Adipocyte (in vitro differentiated cells): ENCODE measurements around the gene WNT7A.
"Not testable (repeated sequence)": the region's sequence is repeated elsewhere in the genome, so short reads cannot be mapped to it uniquely, and the experiment has no call there.

ENCODE experiments used
- DNase-seq: peaks from one replicate; pipeline ENCODE4 v3.0.0-alpha.2; 2015; ENCODE audit warnings: low read depth
- H3K27me3 ChIP-seq: replicated peaks from 2 replicates; pipeline ENCODE4 v1.7.0; 2013; ENCODE audit warnings: mild to moderate bottlenecking, low read length, moderate library complexity; ENCODE audit not compliant: control insufficient read depth, insufficient read depth
- H3K36me3 ChIP-seq: 2 replicates; pipeline ENCODE4 v1.7.0; 2013; ENCODE audit warnings: low read length, mild to moderate bottlenecking, moderate library complexity; ENCODE audit not compliant: control insufficient read depth, insufficient read depth, severe bottlenecking
- H3K4me1 ChIP-seq: 2 replicates; pipeline ENCODE4 v1.7.0; 2013; ENCODE audit warnings: mild to moderate bottlenecking, low read length, moderate library complexity; ENCODE audit not compliant: control insufficient read depth, insufficient read depth
- H3K4me3 ChIP-seq: 2 replicates; pipeline ENCODE4 v1.7.0; 2013; ENCODE audit warnings: mild to moderate bottlenecking, low read length, moderate library complexity
- H3K9ac ChIP-seq: 2 replicates; pipeline ENCODE4 v1.7.0; 2013; ENCODE audit warnings: mild to moderate bottlenecking, low read length, moderate library complexity
- H3K9me3 ChIP-seq: 2 replicates; pipeline ENCODE4 v1.7.0; 2013; ENCODE audit warnings: mild to moderate bottlenecking, low read length, moderate library complexity; ENCODE audit not compliant: control insufficient read depth

Gene WNT7A

GRCh38 chr3:13863382-13863952, 16.4 kb downstream of the WNT7A start:
- Histone ChIP-seq H3K36me3 (no peaks in the 10 kb centered on the region), H3K4me3 (no peak overlapping the region), H3K9me3 (peaks cover 3% of the 10 kb centered on the region), H3K4me1 (no peaks in the 10 kb centered on the region), H3K9ac (no peak overlapping the region), H3K27me3 (peaks cover 32% of the 10 kb centered on the region)
- no peak for DNase-seq

GRCh38 chr3:13861461-13861860, 18.4 kb downstream of the WNT7A start:
- Histone ChIP-seq H3K9ac (no peak overlapping the region), H3K9me3 (peaks cover 3% of the 10 kb centered on the region), H3K4me3 (no peak overlapping the region), H3K4me1 (no peaks in the 10 kb centered on the region), H3K36me3 (no peaks in the 10 kb centered on the region), H3K27me3 (peaks cover 37% of the 10 kb centered on the region)
- no peak for DNase-seq

- Histone ChIP-seq H3K9ac (no peak overlapping the region), H3K27me3 (peaks cover 31% of the 10 kb centered on the region), H3K36me3 (no peaks in the 10 kb centered on the region), H3K4me1 (no peaks in the 10 kb centered on the region), H3K9me3 (peaks cover 3% of the 10 kb centered on the region), H3K4me3 (no peak overlapping the region)
- no peak for DNase-seq
These were observed 19.9 kb downstream of the WNT7A start for GRCh38 chr3:13860001-13860400.

- no peaks in the 10 kb centered on the region for H3K36me3 ChIP-seq
- H3K27me3 ChIP-seq: peaks cover 34% of the 10 kb centered on the region
- H3K9me3 ChIP-seq: peaks cover 3% of the 10 kb centered on the region
- DNase-seq: no peak
- H3K9ac ChIP-seq: no peak overlapping the region
- no peaks in the 10 kb centered on the region for H3K4me1 ChIP-seq
- no peak overlapping the region for H3K4me3 ChIP-seq
These were observed 20.9 kb downstream of the WNT7A start for GRCh38 chr3:13858768-13859520.

GRCh38 chr3:13857702-13858380, 22.0 kb downstream of the WNT7A start:
- H3K9me3 ChIP-seq: peaks cover 3% of the 10 kb centered on the region
- DNase-seq: no peak
- no peak overlapping the region for H3K4me3 ChIP-seq
- H3K4me1 ChIP-seq: no peaks in the 10 kb centered on the region
- H3K9ac ChIP-seq: no peak overlapping the region
- H3K27me3 ChIP-seq: peaks cover 34% of the 10 kb centered on the region
- H3K36me3 ChIP-seq: no peaks in the 10 kb centered on the region

GRCh38 chr3:13856628-13857027, 23.2 kb downstream of the WNT7A start:
- H3K27me3 ChIP-seq: peaks cover 37% of the 10 kb centered on the region
- H3K36me3 ChIP-seq, H3K9me3 ChIP-seq, H3K4me1 ChIP-seq, DNase-seq, H3K4me3 ChIP-seq, H3K9ac ChIP-seq: not testable (repeated sequence)

- Histone ChIP-seq H3K9ac (no peak overlapping the region), H3K27me3 (peaks cover 35% of the 10 kb centered on the region), H3K36me3 (no peaks in the 10 kb centered on the region), H3K4me1 (no peaks in the 10 kb centered on the region), H3K9me3 (no peaks in the 10 kb centered on the region), H3K4me3 (no peak overlapping the region)
- DNase-seq: no peak
These were observed 23.9 kb downstream of the WNT7A start for GRCh38 chr3:13856006-13856405.

GRCh38 chr3:13854492-13854891, 25.4 kb downstream of the WNT7A start:
- no peak overlapping the region for H3K4me3 ChIP-seq
- H3K9ac ChIP-seq: no peak overlapping the region
- no peaks in the 10 kb centered on the region for H3K9me3 ChIP-seq
- no peaks in the 10 kb centered on the region for H3K4me1 ChIP-seq
- no peaks in the 10 kb centered on the region for H3K36me3 ChIP-seq
- peaks cover 21% of the 10 kb centered on the region for H3K27me3 ChIP-seq
- DNase-seq: no peak

GRCh38 chr3:13853978-13854296, 25.9 kb downstream of the WNT7A start:
- no peak for DNase-seq
- Histone ChIP-seq H3K36me3 (no peaks in the 10 kb centered on the region), H3K9ac (no peak overlapping the region)

GRCh38 chr3:13853256-13853977, 26.5 kb downstream of the WNT7A start:
- H3K36me3 ChIP-seq: no peaks in the 10 kb centered on the region

More at GRCh38 chr3:13853978-13854296, 25.9 kb downstream of the WNT7A start:
- Histone ChIP-seq H3K27me3 (peaks cover 21% of the 10 kb centered on the region), H3K9me3 (no peaks in the 10 kb centered on the region), H3K4me1 (no peaks in the 10 kb centered on the region), H3K4me3 (no peak overlapping the region)

GRCh38 chr3:13852638-13853009, 27.2 kb downstream of the WNT7A start:
- H3K27me3 ChIP-seq: peaks cover 10% of the 10 kb centered on the region
- no peak overlapping the region for H3K9ac ChIP-seq
- H3K4me3 ChIP-seq: no peak overlapping the region
- no peaks in the 10 kb centered on the region for H3K9me3 ChIP-seq
- H3K36me3 ChIP-seq: no peaks in the 10 kb centered on the region
- H3K4me1 ChIP-seq: no peaks in the 10 kb centered on the region
- DNase-seq: no peak

More at GRCh38 chr3:13853256-13853977, 26.5 kb downstream of the WNT7A start:
- no peaks in the 10 kb centered on the region for H3K9me3 ChIP-seq
- peaks cover 17% of the 10 kb centered on the region for H3K27me3 ChIP-seq
- H3K4me3 ChIP-seq: no peak overlapping the region
- DNase-seq: no peak
- H3K4me1 ChIP-seq: no peaks in the 10 kb centered on the region
- H3K9ac ChIP-seq: no peak overlapping the region
